GM19467 (cell line): ENCODE results near the gene ACER1.
A peak's percentile ranks its signal among the peaks of the same experiment; 100 is the strongest.
"Not testable (repeated sequence)": the region's sequence is repeated elsewhere in the genome, so short reads cannot be mapped to it uniquely, and the experiment has no call there.

Source experiments
- ATAC-seq: cut with Tn5 transposase; IDR thresholded peaks from one replicate; pipeline ENCODE4 v1.9.1; 2021; ENCODE audit warnings: mild to moderate bottlenecking, moderate library complexity; ENCODE audit not compliant: unreplicated experiment

Gene ACER1

GRCh38 chr19:6297202-6297601 lies 36.2 kb downstream of the ACER1 start:
- ATAC-seq: no peak

GRCh38 chr19:6292006-6292405 lies 41.4 kb downstream of the ACER1 start:
- no peak for ATAC-seq

- no peak for ATAC-seq
Observed at GRCh38 chr19:6288737-6289136, 44.7 kb downstream of the ACER1 start.

GRCh38 chr19:6287269-6287885 lies 46.0 kb downstream of the ACER1 start:
- no peak for ATAC-seq

- no peak for ATAC-seq
Observed at GRCh38 chr19:6286676-6287075, 46.7 kb downstream of the ACER1 start.

GRCh38 chr19:6282393-6282792 lies 51.0 kb downstream of the ACER1 start:
- not testable (repeated sequence) for ATAC-seq

GRCh38 chr19:6279931-6280591 lies 53.4 kb downstream of the ACER1 start, which contains the start of gene MLLT1:
MLLT1 (minus strand) TSS chr19:6279975; CDS start chr19:6279784, 191 bp downstream.
- ATAC-seq: peak; percentile 95

- peak; percentile 19 for ATAC-seq
Observed at GRCh38 chr19:6279620-6279930, 53.8 kb downstream of the ACER1 start.

- ATAC-seq: no peak
Observed at GRCh38 chr19:6278740-6279619, 54.4 kb downstream of the ACER1 start.

- ATAC-seq: no peak
Observed at GRCh38 chr19:6278051-6278450, 55.4 kb downstream of the ACER1 start.

GRCh38 chr19:6276447-6276846 lies 57.0 kb downstream of the ACER1 start:
- no peak for ATAC-seq

GRCh38 chr19:6275170-6275744 lies 58.2 kb downstream of the ACER1 start:
- no peak for ATAC-seq

- ATAC-seq: no peak
Observed at GRCh38 chr19:6274756-6275155, 58.7 kb downstream of the ACER1 start.

GRCh38 chr19:6273701-6274601 lies 59.5 kb downstream of the ACER1 start:
- no peak for ATAC-seq

GRCh38 chr19:6272913-6273600 lies 60.4 kb downstream of the ACER1 start:
- no peak for ATAC-seq

GRCh38 chr19:6272411-6272791 lies 61.0 kb downstream of the ACER1 start:
- ATAC-seq: no peak

- no peak for ATAC-seq
Observed at GRCh38 chr19:6271721-6272410, 61.5 kb downstream of the ACER1 start.

- ATAC-seq: no peak
Observed at GRCh38 chr19:6271251-6271650, 62.2 kb downstream of the ACER1 start.

- ATAC-seq: no peak
Observed at GRCh38 chr19:6270822-6271221, 62.6 kb downstream of the ACER1 start.
